ENCODE data around the gene COIL. TPM values are rescaled to one million over a fixed set of nuclear protein-coding genes. Genes with fewer than 3 reads are reported as not detected.
A peak's percentile ranks its signal among the peaks of the same experiment; 100 is the strongest.

Gene COIL
- total RNA-seq, 2 donors from 2014 or later, result 9.2 to 9.4 TPM

DNA sequence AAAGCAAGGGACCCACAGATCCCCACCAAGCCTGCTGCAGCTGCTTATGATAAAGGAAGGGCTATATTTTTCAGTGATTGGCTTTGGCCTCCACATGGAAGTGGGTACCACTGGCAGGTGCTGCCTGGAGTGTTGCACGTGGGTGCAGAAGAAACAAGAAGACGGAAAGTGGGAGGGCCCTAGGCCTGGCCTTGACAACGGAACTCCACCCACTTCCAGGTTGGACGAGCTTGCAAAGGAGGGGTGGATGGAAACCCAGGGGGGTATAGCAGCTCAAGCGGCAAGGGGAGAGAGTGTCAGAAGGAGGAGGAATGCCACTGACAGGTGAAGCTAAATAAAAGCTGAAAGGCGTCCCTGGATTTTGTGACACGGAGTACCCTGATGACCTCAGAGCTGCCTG is 67.3 kb downstream of the COIL start:
- intact Hi-C loops (cut with DNase I), result loop anchor here in 1 of 2 donors (5.0 kb wide), 1 partner anchor 44 kb away; no protein-coding TSS in a partner anchor
- DNase-seq (no peak), ATAC-seq (no peak)

DNA sequence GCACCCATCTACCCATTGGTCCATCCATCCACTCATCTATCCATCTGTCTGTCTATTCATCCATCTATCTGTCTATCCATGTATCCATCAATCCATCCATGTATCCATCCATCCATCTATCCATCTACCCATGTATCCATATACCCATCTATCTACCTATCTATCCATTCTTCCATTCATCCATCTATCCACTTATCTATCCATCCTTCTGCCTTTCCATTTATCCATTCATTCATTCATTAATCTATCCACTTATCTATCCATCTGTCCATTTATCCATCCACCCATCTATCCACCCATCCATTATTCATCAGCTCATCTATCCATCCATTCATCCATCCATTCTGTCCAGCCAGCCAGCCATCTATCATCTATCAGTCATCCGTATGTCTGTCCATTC is 68.5 kb downstream of the COIL start:
- ATAC-seq, result no peak
- DNase-seq, result no peak
- intact Hi-C loops (cut with DNase I), result loop anchor here in 1 of 2 donors (5.0 kb wide), 1 partner anchor 45 kb away; no protein-coding TSS in a partner anchor

DNA sequence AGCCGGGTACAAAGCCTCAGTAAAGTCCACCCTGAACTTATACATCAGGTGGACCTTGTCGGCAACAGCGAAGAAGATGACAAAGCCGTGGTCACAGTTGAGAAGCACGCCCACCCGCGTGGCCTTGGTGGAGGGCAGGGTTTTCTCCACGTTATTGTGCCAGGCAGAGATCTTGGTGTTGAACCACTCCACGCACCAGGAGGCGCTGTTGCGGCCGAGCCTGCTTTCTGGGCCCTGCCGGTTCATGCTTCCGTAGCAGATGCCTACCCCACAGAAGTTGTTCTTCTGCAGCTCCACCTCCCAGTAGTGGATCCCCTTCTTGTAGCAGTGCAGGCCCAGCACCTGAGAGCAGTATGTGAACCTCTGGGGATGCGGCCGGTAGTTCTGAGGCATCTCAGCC is 69.1 kb downstream of the COIL start:
- intact Hi-C loops (cut with DNase I), result loop anchor here in 1 of 2 donors (5.0 kb wide), 1 partner anchor 46 kb away; no protein-coding TSS in a partner anchor
- ATAC-seq (peak in 1 of 2 donors; percentile 33), DNase-seq (peak; percentile 41)

DNA sequence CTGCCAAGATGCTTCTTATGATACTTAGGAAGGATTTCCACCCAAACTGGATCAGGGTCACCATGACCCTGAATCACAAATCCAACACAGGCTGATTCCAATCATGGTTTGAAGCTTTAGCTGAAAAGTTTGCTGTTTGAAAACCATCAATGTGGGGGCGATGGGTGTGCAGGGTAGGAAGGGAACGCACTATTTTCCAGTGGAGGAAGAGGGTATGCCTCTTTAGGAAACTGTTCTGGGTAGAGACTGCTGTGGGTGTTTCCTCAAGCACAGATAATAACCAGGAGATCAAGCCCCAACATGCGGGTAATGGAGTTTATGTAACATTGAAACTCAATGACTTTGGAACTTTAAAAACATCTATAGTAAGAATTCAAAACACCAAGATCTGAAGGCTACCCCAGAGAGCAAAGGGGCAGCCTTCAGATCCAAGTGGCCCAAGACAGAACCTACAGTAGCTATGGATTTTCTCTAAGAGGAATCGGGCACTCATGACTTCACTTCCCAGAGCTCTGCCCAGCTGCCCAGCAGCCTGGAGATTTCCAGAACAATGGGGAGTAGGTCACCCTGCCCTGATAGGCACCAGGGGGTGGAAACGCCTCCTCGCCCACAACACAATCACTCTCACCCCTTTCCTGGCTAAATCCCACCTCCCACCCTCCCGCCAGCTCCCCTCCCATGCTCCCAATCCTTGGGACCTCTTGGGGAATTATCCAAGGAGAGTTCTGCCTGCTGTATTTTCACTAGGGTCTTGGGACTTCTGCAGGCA is 69.8 kb downstream of the COIL start:
- intact Hi-C loops (cut with DNase I), result loop anchor here in 1 of 2 donors (5.0 kb wide), 1 partner anchor 46 kb away; no protein-coding TSS in a partner anchor
- no peak for ATAC-seq
- no peak for DNase-seq

DNA sequence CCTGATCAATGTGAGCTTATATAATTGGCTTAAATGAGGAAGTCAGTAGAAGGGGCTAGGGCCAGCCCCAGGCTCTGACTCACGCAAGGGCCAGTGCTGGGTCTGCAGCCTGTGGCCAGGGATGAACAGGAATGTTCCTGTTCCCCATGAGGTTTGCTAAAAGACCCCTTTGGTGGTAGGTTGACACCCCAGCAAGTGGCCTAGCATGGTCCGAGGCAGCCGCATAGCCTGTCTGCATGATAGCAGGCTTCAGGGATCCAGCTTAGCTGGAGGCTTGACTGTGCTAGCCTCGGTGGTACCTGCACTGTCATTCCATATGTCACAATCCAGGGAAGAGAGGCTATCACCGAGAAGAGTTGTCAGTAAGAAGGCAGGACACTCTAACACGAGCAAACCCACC is 70.5 kb downstream of the COIL start:
- ATAC-seq, result no peak
- intact Hi-C loops (cut with DNase I), result loop anchor here in 1 of 2 donors (5.0 kb wide), 1 partner anchor 47 kb away; no protein-coding TSS in a partner anchor

More for the DNA sequence above, 70.5 kb downstream of the COIL start:
- DNase-seq, result no peak

Other genes with a start within 250 kb of the COIL start
- gene C17orf67, start 127.1 kb downstream of the COIL start, total RNA-seq, result 1 to 10 TPM in 1 of 2 donors, under 1 TPM in 1; 0.92 to 1.4 TPM
- gene DGKE, start 126.9 kb downstream of the COIL start, total RNA-seq, result 1 to 10 TPM; 4.7 to 7.0 TPM
- 10 to 100 TPM; 30.0 to 30.3 TPM for gene TRIM25, start 47.0 kb downstream of the COIL start, total RNA-seq
- gene SCPEP1, start 17.1 kb upstream of the COIL start, total RNA-seq, result 10 to 100 TPM; 46.2 to 52.1 TPM
- gene AKAP1, start 124.2 kb upstream of the COIL start, total RNA-seq, result 100 to 1,000 TPM in 1 of 2 donors, 10 to 100 TPM in 1; 86.3 to 131 TPM